Endothelial cell of umbilical vein (primary cell): Measurements from ENCODE around the gene ABTB2. TPM values are rescaled to one million over a fixed set of nuclear protein-coding genes. Genes with fewer than 3 reads are reported as not detected.

ENCODE experiments used
- BruUV-seq: library from RNA; stranded (reverse); fragments of 400-500 nt; replicated peaks from 2 replicates; lab custom pipeline; 2021; lab: Mats Ljungman, UMichigan
- CTCF ChIA-PET: fragments of 300-600, 350-600 bp; sonication (Branson Sonifier 250); formaldehyde crosslinking; loops from one replicate; lab custom pipeline; 2021; ENCODE audit warnings: antibody characterized with exemption, inconsistent platforms; lab: Charles Lee
- POLR2A ChIA-PET: fragments of 300-600, 350-600 bp; sonication (Branson Sonifier 250); formaldehyde crosslinking; loops from one replicate; lab custom pipeline; 2021; ENCODE audit warnings: antibody characterized with exemption, inconsistent platforms; lab: Charles Lee
- DNase-seq: peaks from one replicate; pipeline ENCODE4 v3.0.0-alpha.2; 2011; ENCODE audit warnings: low read depth, low spot score
- FAIRE-seq: peaks from 2 replicates; lab custom pipeline; 2011; peaks lifted over from hg19 to GRCh38; lab: Jason Lieb, UNC
- H2AFZ ChIP-seq: 2 replicates; pipeline ENCODE4 v1.6.0; 2012; ENCODE audit warnings: low read depth, low read length, control low read depth, inconsistent platforms
- H3K27ac ChIP-seq: 2 replicates; pipeline ENCODE4 v1.5.1; 2011; ENCODE audit warnings: low read depth, mild to moderate bottlenecking, control low read depth, low read length, moderate library complexity; ENCODE audit not compliant: insufficient read depth
- H3K27me3 ChIP-seq, 2 experiments: 2 replicates each; pipeline versions ENCODE4 v1.6.0 to v1.6.1; 2011; ENCODE audit warnings: low read length in 2 of 2, mixed read lengths in 1 of 2; ENCODE audit not compliant: control insufficient read depth in 2 of 2, insufficient read depth in 2 of 2
- H3K36me3 ChIP-seq, 2 experiments: 2 replicates in 1 of 2; 3 replicates in 1 of 2; pipeline ENCODE4 v1.5.1; 2011; ENCODE audit warnings: low read length in 2 of 2, mild to moderate bottlenecking in 1 of 2, moderate library complexity in 1 of 2; ENCODE audit not compliant: control insufficient read depth in 2 of 2, insufficient read depth in 2 of 2; ENCODE audit errors: extremely low read depth in 1 of 2
- H3K4me1 ChIP-seq: 3 replicates; pipeline ENCODE4 v1.5.1; 2011; ENCODE audit warnings: mild to moderate bottlenecking, low read length; ENCODE audit not compliant: control insufficient read depth, insufficient read depth; ENCODE audit errors: extremely low read depth
- H3K4me2 ChIP-seq: 2 replicates; pipeline ENCODE4 v1.6.1; 2011; ENCODE audit warnings: low read length, control low read depth, mixed read lengths; ENCODE audit not compliant: insufficient read depth
- H3K4me3 ChIP-seq, 3 experiments: fragments of 200-600 bp in 1 of 3; sonication (generic), shearing (Covaris generic) in 1 of 3; replicated peaks in 1 of 3; 2 replicates each; pipeline ENCODE4 v1.5.1; 2011 to 2016; ENCODE audit warnings: control low read depth in 3 of 3, low read length in 3 of 3, mild to moderate bottlenecking in 2 of 3, inconsistent platforms in 1 of 3, low read depth in 1 of 3, moderate library complexity in 1 of 3; ENCODE audit not compliant: insufficient read depth in 1 of 3
- H3K79me2 ChIP-seq: 2 replicates; pipeline ENCODE4 v1.6.0; 2012; ENCODE audit warnings: low read length, inconsistent platforms; ENCODE audit not compliant: control insufficient read depth, insufficient read depth
- H3K9ac ChIP-seq: replicated peaks from 2 replicates; pipeline ENCODE3; 2011; ENCODE audit warnings: low read length, control low read depth; ENCODE audit not compliant: insufficient read depth; ENCODE audit errors: extremely low read depth
- H3K9me1 ChIP-seq: replicated peaks from 3 replicates; pipeline ENCODE4 v1.6.0; 2011; ENCODE audit warnings: mild to moderate bottlenecking, low read length; ENCODE audit not compliant: control insufficient read depth, insufficient read depth; ENCODE audit errors: extremely low read depth
- H3K9me3 ChIP-seq: replicated peaks from 2 replicates; pipeline ENCODE4 v1.5.1; 2012; ENCODE audit warnings: low read length, inconsistent platforms; ENCODE audit not compliant: control insufficient read depth, insufficient read depth
- H4K20me1 ChIP-seq: replicated peaks from 2 replicates; pipeline ENCODE3; 2011; ENCODE audit warnings: mild to moderate bottlenecking, low read length; ENCODE audit not compliant: control insufficient read depth, insufficient read depth; ENCODE audit errors: extremely low read depth
- CTCF ChIP-seq, 2 donors: IDR thresholded peaks; 1 replicate in 1 of 2; 2 replicates in 1 of 2; pipeline ENCODE4 v1.5.1; 2011; ENCODE audit warnings: low read length in 2 of 2, mild to moderate bottlenecking in 2 of 2, moderate library complexity in 2 of 2, control low read depth in 1 of 2, inconsistent platforms in 1 of 2, low read depth in 1 of 2; ENCODE audit not compliant: insufficient read depth in 1 of 2; ENCODE audit errors: extremely low read depth in 1 of 2
- EZH2 ChIP-seq: IDR thresholded peaks from 2 replicates; pipeline ENCODE4 v1.6.1; 2012; ENCODE audit warnings: borderline replicate concordance, low read depth, mild to moderate bottlenecking, moderate library complexity, low read length, inconsistent platforms; ENCODE audit not compliant: severe bottlenecking
- FOS ChIP-seq: IDR thresholded peaks from 2 replicates; pipeline ENCODE4 v1.6.1; 2011; ENCODE audit warnings: mild to moderate bottlenecking, low read length, moderate library complexity, borderline replicate concordance; ENCODE audit not compliant: insufficient read depth
- GATA2 ChIP-seq: IDR thresholded peaks from 2 replicates; pipeline ENCODE4 v1.7.0; 2011; ENCODE audit warnings: low read depth, mild to moderate bottlenecking, moderate library complexity, mixed read lengths, low read length; ENCODE audit not compliant: insufficient read length, insufficient read depth
- JUN ChIP-seq: IDR thresholded peaks from 2 replicates; pipeline ENCODE4 v1.6.1; 2011; ENCODE audit warnings: borderline replicate concordance, low read depth; ENCODE audit not compliant: insufficient read length, insufficient read depth
- MAX ChIP-seq: IDR thresholded peaks from 2 replicates; pipeline ENCODE4 v1.6.1; 2011; ENCODE audit not compliant: insufficient read depth, insufficient read length
- MYC ChIP-seq: IDR thresholded peaks from one replicate; pipeline ENCODE4 v1.6.1; 2011; ENCODE audit warnings: mild to moderate bottlenecking, low read depth, low read length
- POLR2A ChIP-seq: IDR thresholded peaks from 2 replicates; pipeline ENCODE4 v1.6.1; 2012; ENCODE audit warnings: low read depth, mild to moderate bottlenecking, control low read depth, low read length
- POLR2AphosphoS5 ChIP-seq: IDR thresholded peaks from 2 replicates; pipeline ENCODE4 v1.6.1; 2012; ENCODE audit warnings: low read depth, mild to moderate bottlenecking, control low read depth, low read length, moderate library complexity; ENCODE audit not compliant: insufficient read depth
- dilution Hi-C: fragments of 300-500 bp; cut with MboI; formaldehyde crosslinking; loops from one replicate; pipeline ENCODE4 v1.15.0; 2019; ENCODE audit warnings: low sequenced_read_pairs; ENCODE audit not compliant: extremely low pct_ligation_motif_present
- intact Hi-C: fragments of 100-400 bp; cut with micrococcal nuclease; formaldehyde crosslinking; loops from one replicate; pipeline ENCODE4 v1.10.0; 2022
- polyA plus RNA-seq, 4 experiments: library from polyadenylated mRNA; depleted of rRNA in 3 of 4; stranded (reverse) in 3 of 4; unstranded in 1 of 4; fragments of >200 nt; gene quantifications; 2 replicates each; pipeline versions ENCODE4 v1.2.1 to v1.2.3, GENCODE V29; 2011 to 2012; ENCODE audit warnings: missing spikeins in 1 of 4
- total RNA-seq: library from RNA; stranded (reverse); gene quantifications from 2 replicates; pipeline ENCODE4 v1.2.3, GENCODE V29; 2021

The ABTB2 gene
- total and polyA plus RNA-seq, 2 donors (not counting 3 experiments of a cell fraction or from before 2014, with no cell fraction given), result 0.11 to 0.14 TPM

DNA sequence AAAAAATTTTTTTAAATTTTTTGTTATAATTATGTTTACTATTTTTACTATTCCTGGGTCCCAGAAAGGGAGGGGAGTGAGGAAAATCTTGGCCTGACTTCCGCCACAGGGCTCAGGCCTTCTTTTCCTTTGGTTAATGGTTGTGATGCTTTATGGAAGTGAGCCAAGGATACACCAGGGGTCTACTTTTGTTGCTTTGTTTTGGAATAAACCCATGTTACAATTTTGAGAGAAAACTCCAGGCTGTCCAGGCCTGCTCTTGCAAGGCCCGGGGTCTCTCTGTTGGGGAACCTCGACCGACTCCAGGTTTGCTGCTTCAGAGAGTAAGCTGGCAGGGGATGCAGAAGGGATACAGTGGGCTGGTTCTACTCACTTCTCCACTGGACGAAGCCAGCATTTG is 84.7 kb downstream of the ABTB2 start:
- H3K4me3 ChIP-seq, result no peak overlapping the region
- dilution Hi-C loops, result no loop called here
- H3K79me2 ChIP-seq, result no peaks in the 10 kb centered on the region
- BruUV-seq, result no TSS peak
- no peak overlapping the region for H2AFZ ChIP-seq
- intact Hi-C loops, result no loop called here
- FAIRE-seq (no peak), DNase-seq (no peak)
- no peaks in the 10 kb centered on the region for H3K9me3 ChIP-seq
- H3K4me1 ChIP-seq, result no peaks in the 10 kb centered on the region
- no peaks in the 10 kb centered on the region for H3K9me1 ChIP-seq
- no peaks in the 10 kb centered on the region for H3K36me3 ChIP-seq
- POLR2A ChIA-PET, result no interaction called here
- H4K20me1 ChIP-seq, result no peaks in the 10 kb centered on the region
- H3K27me3 ChIP-seq, result no peaks in the 10 kb centered on the region
- no peak overlapping the region for H3K27ac ChIP-seq
- TF ChIP-seq POLR2AphosphoS5 (no peak), JUN (no peak), CTCF (IDR thresholded peaks at IDR 0.05; ENCODE audit: extremely low read depth in 1 of 2, insufficient read depth in 1 of 2, low read depth in 1 of 2, low read length in 2 of 2) (no peak), EZH2 (no peak), GATA2 (no peak), FOS (no peak), MYC (no peak), POLR2A (no peak), MAX (no peak)
- no peak overlapping the region for H3K4me2 ChIP-seq
- CTCF ChIA-PET, result no interaction called here
- no peak overlapping the region for H3K9ac ChIP-seq
